ENCODE measurements around the gene UST. TPM values are rescaled to one million over a fixed set of nuclear protein-coding genes. Genes with fewer than 3 reads are reported as not detected.

UST gene
- total RNA-seq, 1 donor from 2014 or later: 5.2 TPM

DNA sequence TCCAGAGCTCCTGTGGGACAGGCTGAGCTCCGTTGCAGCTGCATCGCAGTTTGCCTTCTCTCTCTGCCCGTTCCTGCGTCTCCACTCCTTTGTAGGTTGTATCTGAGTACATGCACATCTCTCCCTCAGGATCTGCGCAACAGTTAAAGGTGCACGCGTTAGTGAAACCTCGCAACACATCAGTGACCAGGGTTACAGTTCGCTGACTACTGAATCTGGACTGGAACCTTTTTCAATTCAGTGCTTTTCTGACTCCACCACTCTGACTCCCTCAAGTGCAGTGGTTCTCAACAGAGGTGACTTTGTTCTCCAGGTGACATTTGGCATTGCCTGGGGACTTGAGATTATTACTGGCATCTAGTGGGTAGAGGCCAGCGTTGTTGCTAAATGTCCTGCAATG, 44.0 kb downstream of the UST start:
- TF ChIP-seq, protein P1, sequence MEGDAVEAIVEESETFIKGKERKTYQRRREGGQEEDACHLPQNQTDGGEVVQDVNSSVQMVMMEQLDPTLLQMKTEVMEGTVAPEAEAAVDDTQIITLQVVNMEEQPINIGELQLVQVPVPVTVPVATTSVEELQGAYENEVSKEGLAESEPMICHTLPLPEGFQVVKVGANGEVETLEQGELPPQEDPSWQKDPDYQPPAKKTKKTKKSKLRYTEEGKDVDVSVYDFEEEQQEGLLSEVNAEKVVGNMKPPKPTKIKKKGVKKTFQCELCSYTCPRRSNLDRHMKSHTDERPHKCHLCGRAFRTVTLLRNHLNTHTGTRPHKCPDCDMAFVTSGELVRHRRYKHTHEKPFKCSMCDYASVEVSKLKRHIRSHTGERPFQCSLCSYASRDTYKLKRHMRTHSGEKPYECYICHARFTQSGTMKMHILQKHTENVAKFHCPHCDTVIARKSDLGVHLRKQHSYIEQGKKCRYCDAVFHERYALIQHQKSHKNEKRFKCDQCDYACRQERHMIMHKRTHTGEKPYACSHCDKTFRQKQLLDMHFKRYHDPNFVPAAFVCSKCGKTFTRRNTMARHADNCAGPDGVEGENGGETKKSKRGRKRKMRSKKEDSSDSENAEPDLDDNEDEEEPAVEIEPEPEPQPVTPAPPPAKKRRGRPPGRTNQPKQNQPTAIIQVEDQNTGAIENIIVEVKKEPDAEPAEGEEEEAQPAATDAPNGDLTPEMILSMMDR (IDR thresholded peaks at IDR 0.05; ENCODE audit: insufficient read depth, low read length, poor library complexity, severe bottlenecking): no peak
- no peak for DNase-seq (ENCODE audit: low read depth)
- Histone ChIP-seq H3K4me3 (ENCODE audit: low read depth, low read length) (no peak overlapping the region), H3K36me3 (ENCODE audit: control insufficient read depth, insufficient read depth, low read length) (no peaks in the 10 kb centered on the region), H3K27me3 (ENCODE audit: control insufficient read depth, insufficient read depth, low read length) (no peaks in the 10 kb centered on the region)

DNA sequence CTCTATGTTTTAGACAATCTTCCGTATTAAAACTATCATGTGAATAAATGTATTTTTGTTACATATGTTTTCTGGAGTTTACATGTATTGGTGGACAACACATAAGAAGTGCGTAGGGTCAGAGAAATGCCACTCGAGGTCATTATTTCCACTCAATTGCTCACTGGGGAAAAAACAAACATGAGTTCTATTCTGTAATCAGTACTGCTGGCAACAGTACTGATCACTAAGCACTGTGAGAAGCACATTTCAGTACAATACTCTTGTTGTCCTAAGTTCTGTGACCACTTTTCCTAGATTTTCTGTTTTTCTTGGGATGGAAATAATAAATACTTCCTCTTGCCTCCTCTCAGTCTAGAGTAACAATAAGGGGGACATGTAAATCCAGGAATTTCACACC, 44.5 kb downstream of the UST start:
- no peaks in the 10 kb centered on the region for H3K36me3 ChIP-seq (ENCODE audit: control insufficient read depth, insufficient read depth, low read length)
- no peaks in the 10 kb centered on the region for H3K27me3 ChIP-seq (ENCODE audit: control insufficient read depth, insufficient read depth, low read length)
- no peak overlapping the region for H3K4me3 ChIP-seq (ENCODE audit: low read depth, low read length)
- TF ChIP-seq, protein P1 (IDR thresholded peaks at IDR 0.05; ENCODE audit: insufficient read depth, low read length, poor library complexity, severe bottlenecking): no peak
- DNase-seq (ENCODE audit: low read depth): no peak

- Histone ChIP-seq H3K36me3 (ENCODE audit: control insufficient read depth, insufficient read depth, low read length) (no peaks in the 10 kb centered on the region), H3K4me3 (ENCODE audit: low read depth, low read length) (no peak overlapping the region), H3K27me3 (ENCODE audit: control insufficient read depth, insufficient read depth, low read length) (no peaks in the 10 kb centered on the region)
- no peak for DNase-seq (ENCODE audit: low read depth)
- TF ChIP-seq, protein P1 (IDR thresholded peaks at IDR 0.05; ENCODE audit: insufficient read depth, low read length, poor library complexity, severe bottlenecking): no peak
These were observed 46.9 kb downstream of the UST start for GRCh38 chr6:148793721-148794120.

DNA sequence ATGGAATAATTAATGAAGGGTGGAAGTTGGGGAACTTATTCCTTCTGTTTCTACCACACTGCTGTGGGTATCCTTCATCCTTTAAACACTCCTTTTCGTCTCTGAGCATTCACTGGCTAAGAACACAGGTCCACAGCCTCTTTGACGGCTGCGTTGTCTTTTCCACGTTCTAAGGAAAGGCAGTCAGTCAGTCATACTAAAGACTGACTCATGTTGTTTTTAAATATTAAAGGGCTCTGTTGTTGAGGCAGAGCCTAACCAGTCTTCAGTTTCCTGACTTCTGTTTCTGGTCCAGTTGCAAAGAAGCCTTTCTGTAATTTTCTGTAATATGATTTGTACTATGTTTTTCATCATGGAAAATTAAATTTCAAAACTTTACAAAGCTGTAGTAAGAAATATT, 48.0 kb downstream of the UST start:
- Histone ChIP-seq H3K4me3 (ENCODE audit: low read depth, low read length) (no peak overlapping the region), H3K27me3 (ENCODE audit: control insufficient read depth, insufficient read depth, low read length) (no peaks in the 10 kb centered on the region), H3K36me3 (ENCODE audit: control insufficient read depth, insufficient read depth, low read length) (no peaks in the 10 kb centered on the region)
- no peak for DNase-seq (ENCODE audit: low read depth)
- TF ChIP-seq, protein P1 (IDR thresholded peaks at IDR 0.05; ENCODE audit: insufficient read depth, low read length, poor library complexity, severe bottlenecking): no peak

- Histone ChIP-seq H3K27me3 (ENCODE audit: control insufficient read depth, insufficient read depth, low read length) (no peaks in the 10 kb centered on the region), H3K4me3 (ENCODE audit: low read depth, low read length) (no peak overlapping the region), H3K36me3 (ENCODE audit: control insufficient read depth, insufficient read depth, low read length) (no peaks in the 10 kb centered on the region)
- no peak for DNase-seq (ENCODE audit: low read depth)
- TF ChIP-seq, protein P1 (IDR thresholded peaks at IDR 0.05; ENCODE audit: insufficient read depth, low read length, poor library complexity, severe bottlenecking): no peak
These were observed 48.7 kb downstream of the UST start for GRCh38 chr6:148795563-148795962.

GRCh38 chr6:148799647-148800046, 52.8 kb downstream of the UST start:
- no peak for DNase-seq (ENCODE audit: low read depth)
- H3K36me3 ChIP-seq (ENCODE audit: control insufficient read depth, insufficient read depth, low read length): no peaks in the 10 kb centered on the region
- TF ChIP-seq, protein P1 (IDR thresholded peaks at IDR 0.05; ENCODE audit: insufficient read depth, low read length, poor library complexity, severe bottlenecking): no peak
- no peaks in the 10 kb centered on the region for H3K27me3 ChIP-seq (ENCODE audit: control insufficient read depth, insufficient read depth, low read length)
- no peak overlapping the region for H3K4me3 ChIP-seq (ENCODE audit: low read depth, low read length)
